Fibroblast of skin of scalp (primary cell): ENCODE data around the gene KIF25. TPM values are rescaled to one million over a fixed set of nuclear protein-coding genes. Genes with fewer than 3 reads are reported as not detected.

Source experiments
- DNase-seq: peaks from one replicate; pipeline ENCODE4 v3.0.0-alpha.2; 2013
- polyA plus RNA-seq, 2 experiments: library from polyadenylated mRNA; unstranded; fragments of 120-200 nt; gene quantifications; one replicate each; pipeline ENCODE4 v1.2.1, GENCODE V29; 2013; ENCODE audit not compliant: insufficient read length in 2 of 2

The KIF25 gene
- polyA plus RNA-seq (2013, experiment 1 of 2; ENCODE audit: insufficient read length) = not detected
- 0.22 TPM for polyA plus RNA-seq (2013, experiment 2 of 2; ENCODE audit: insufficient read length)

GRCh38 chr6:167997642-167998041 lies at the start of gene KIF25:
Gene KIF25, plus strand, starts transcription at chr6:167997671. Its CDS starts 31,915 bp downstream, at chr6:168029586.
- no peak for DNase-seq

GRCh38 chr6:167947716-167948115 lies 49.8 kb upstream of the KIF25 start:
- no peak for DNase-seq

- DNase-seq = peak; percentile 21
Observed at GRCh38 chr6:167948716-167949115, 48.8 kb upstream of the KIF25 start.

- peak; percentile 36 for DNase-seq
Observed at GRCh38 chr6:167949121-167949684, 48.3 kb upstream of the KIF25 start.

GRCh38 chr6:167951781-167952511 lies 45.5 kb upstream of the KIF25 start:
- no peak for DNase-seq

GRCh38 chr6:167952512-167952859 lies 45.0 kb upstream of the KIF25 start:
- no peak for DNase-seq

GRCh38 chr6:167953551-167953950 lies 43.9 kb upstream of the KIF25 start:
- DNase-seq = no peak

GRCh38 chr6:167954151-167954550 lies 43.3 kb upstream of the KIF25 start:
- no peak for DNase-seq

GRCh38 chr6:167956491-167956890 lies 41.0 kb upstream of the KIF25 start:
- DNase-seq = no peak

- DNase-seq = peak; percentile 23
Observed at GRCh38 chr6:167956983-167957492, 40.4 kb upstream of the KIF25 start.

GRCh38 chr6:167957626-167958025 lies 39.8 kb upstream of the KIF25 start:
- no peak for DNase-seq

GRCh38 chr6:167960579-167960978 lies 36.9 kb upstream of the KIF25 start:
- DNase-seq = no peak

- DNase-seq = no peak
Observed at GRCh38 chr6:167962711-167963110, 34.8 kb upstream of the KIF25 start.

GRCh38 chr6:167963589-167964057 lies 33.8 kb upstream of the KIF25 start:
- DNase-seq = no peak

- no peak for DNase-seq
Observed at GRCh38 chr6:167965592-167966539, 31.6 kb upstream of the KIF25 start.

GRCh38 chr6:167966540-167966905 lies 30.9 kb upstream of the KIF25 start:
- no peak for DNase-seq

- no peak for DNase-seq
Observed at GRCh38 chr6:167968091-167968490, 29.4 kb upstream of the KIF25 start.

GRCh38 chr6:167970230-167970629 lies 27.2 kb upstream of the KIF25 start:
- peak; percentile 33 for DNase-seq

GRCh38 chr6:167972193-167972592 lies 25.3 kb upstream of the KIF25 start:
- no peak for DNase-seq

- DNase-seq = no peak
Observed at GRCh38 chr6:167973148-167973885, 24.2 kb upstream of the KIF25 start.

- peak; percentile 8 for DNase-seq
Observed at GRCh38 chr6:167974640-167975344, 22.7 kb upstream of the KIF25 start.
